Measurements from ENCODE around the gene EOLA1. TPM values are rescaled to one million over a fixed set of nuclear protein-coding genes. Genes with fewer than 3 reads are reported as not detected.
"Not testable (repeated sequence)": the region's sequence is repeated elsewhere in the genome, so short reads cannot be mapped to it uniquely, and the experiment has no call there.

EOLA1 gene
- total RNA-seq, 6 experiments from 2014 or later, result 5.2 to 13.3 (median 11.7) TPM

DNA sequence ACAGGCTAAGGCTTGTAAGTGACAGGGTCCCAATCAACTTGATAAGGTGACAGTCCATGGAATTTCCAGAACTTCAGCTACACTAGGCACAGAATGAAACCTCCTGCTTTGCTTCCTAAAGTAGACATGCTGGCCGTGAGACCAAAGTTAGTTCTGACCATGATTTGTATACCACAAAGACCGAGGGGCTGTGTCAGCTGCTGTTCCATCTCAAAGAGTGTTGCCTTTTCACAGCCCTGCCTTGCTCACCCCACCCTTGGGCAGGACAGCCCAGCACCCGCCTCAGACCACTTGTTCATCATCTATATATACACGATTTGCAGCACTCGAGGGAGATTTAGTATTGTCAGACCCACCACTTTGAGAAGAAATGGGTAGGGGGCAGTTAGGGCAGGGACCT lies 41.0 kb upstream of the EOLA1 start:
- WGBS (ENCODE audit: insufficient coverage, low coverage, low lambda C conversion rate, missing lambda C conversion rate), result 68% methylated on average over 5 of the region's 5 CpGs
- H3K4me3 ChIP-seq, result no peak overlapping the region
- DNase-seq (no peak), ATAC-seq (no peak)
- intact Hi-C loops (cut with DNase I), result no loop called here
- TF ChIP-seq POLR2A (IDR thresholded peaks at IDR 0.05), result no peak
- TF ChIP-seq, protein P1, sequence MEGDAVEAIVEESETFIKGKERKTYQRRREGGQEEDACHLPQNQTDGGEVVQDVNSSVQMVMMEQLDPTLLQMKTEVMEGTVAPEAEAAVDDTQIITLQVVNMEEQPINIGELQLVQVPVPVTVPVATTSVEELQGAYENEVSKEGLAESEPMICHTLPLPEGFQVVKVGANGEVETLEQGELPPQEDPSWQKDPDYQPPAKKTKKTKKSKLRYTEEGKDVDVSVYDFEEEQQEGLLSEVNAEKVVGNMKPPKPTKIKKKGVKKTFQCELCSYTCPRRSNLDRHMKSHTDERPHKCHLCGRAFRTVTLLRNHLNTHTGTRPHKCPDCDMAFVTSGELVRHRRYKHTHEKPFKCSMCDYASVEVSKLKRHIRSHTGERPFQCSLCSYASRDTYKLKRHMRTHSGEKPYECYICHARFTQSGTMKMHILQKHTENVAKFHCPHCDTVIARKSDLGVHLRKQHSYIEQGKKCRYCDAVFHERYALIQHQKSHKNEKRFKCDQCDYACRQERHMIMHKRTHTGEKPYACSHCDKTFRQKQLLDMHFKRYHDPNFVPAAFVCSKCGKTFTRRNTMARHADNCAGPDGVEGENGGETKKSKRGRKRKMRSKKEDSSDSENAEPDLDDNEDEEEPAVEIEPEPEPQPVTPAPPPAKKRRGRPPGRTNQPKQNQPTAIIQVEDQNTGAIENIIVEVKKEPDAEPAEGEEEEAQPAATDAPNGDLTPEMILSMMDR (IDR thresholded peaks at IDR 0.05), result no peak
- H3K9me3 ChIP-seq, result no peaks in the 10 kb centered on the region
- peaks cover 0 to 12% (median 0%) of the 10 kb centered on the region in 4 donors for H3K36me3 ChIP-seq
- H3K27ac ChIP-seq, result no peak overlapping the region
- H3K4me1 ChIP-seq, result peaks cover 0 to 11% (median 0%) of the 10 kb centered on the region in 4 donors
- H3K27me3 ChIP-seq, result no peaks in the 10 kb centered on the region

DNA sequence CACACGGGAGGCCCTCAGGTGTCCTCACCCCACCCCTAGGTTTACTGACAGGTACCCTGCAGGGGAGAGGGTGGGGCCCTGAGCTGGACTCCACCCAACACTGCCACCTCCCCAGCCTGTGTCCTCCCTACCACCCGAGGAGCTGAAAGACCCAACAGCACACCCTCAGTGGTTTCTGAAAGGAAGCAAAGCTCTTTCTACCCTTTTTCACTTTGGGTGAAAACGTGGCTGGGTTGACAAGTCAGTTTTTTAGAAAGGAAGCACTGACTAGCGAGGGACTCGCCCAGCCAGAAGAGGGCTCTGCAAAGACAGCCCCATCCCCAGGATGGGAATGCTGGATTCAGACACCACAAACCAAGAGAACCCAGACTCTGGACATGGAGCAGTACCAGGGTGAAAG lies 37.9 kb upstream of the EOLA1 start:
- not testable (repeated sequence) for H3K27ac ChIP-seq

DNA sequence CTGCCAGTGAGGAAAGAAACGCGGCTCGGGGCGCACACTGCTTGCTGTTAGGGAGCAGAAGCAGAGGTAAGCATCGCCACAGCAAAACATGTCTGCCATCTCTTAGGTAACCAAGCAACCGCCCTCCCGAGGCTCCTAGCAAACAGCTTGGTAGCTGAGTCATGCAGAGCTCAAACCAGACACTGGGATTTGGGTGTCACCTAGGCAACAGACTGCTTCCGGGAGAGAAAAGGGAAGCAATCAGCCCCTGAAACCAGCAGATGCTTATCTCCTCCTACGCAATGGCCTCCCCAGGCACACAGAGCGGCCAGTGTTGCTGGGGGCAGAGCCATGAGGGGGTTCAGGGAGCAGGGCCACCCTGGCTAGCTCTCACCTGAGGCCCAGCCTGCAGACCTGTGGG lies 37.4 kb upstream of the EOLA1 start:
- peak in 3 of 4 donors; percentile 18 to 41 (median 41) for ATAC-seq
- H3K9me3 ChIP-seq; H3K27ac ChIP-seq; H3K4me1 ChIP-seq; H3K36me3 ChIP-seq; H3K27me3 ChIP-seq; DNase-seq; intact Hi-C loops (cut with DNase I); H3K4me3 ChIP-seq: not testable (repeated sequence)
- WGBS (ENCODE audit: insufficient coverage, low coverage, low lambda C conversion rate, missing lambda C conversion rate), result no CpG with 5 or more reads among the region's 10 CpGs

More for the DNA sequence above, 37.9 kb upstream of the EOLA1 start:
- H3K4me1 ChIP-seq; H3K4me3 ChIP-seq; intact Hi-C loops (cut with DNase I); DNase-seq; ATAC-seq; H3K27me3 ChIP-seq; H3K36me3 ChIP-seq; H3K9me3 ChIP-seq: not testable (repeated sequence)
- WGBS (ENCODE audit: insufficient coverage, low coverage, low lambda C conversion rate, missing lambda C conversion rate), result 38% methylated on average over 3 of the region's 5 CpGs

DNA sequence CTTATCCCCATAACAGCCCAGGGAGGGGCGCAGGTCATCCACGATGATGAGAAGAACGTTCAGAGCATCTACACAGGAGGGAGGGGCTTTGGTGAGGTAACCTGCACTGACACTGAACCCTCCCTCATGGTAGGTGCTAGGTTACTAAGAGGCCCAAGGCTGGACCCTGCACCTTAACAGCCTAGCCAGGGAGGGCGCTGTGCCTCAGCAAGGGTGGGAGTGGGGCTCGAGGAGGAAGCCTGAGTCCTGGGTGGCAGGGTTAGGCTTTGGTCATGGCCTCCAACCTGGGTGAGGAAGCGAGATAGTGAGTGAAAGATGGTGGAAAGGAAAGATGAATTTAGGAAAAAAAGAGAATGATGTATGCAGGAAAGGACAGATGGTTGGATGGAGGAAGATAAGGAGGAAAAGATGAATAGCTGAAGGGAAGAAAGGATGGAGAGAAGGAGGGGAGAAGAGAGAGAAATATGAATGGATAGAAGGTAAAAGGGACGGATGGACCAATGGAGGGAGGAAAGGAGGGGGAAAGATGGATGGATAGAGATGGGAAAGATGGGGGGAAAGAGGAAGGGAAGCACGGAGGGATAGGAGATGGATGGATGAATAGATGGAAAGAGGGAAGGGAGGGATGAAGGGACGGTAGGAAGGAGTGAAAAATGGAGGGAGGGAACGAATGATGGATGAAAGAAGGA lies 36.4 kb upstream of the EOLA1 start:
- ATAC-seq (no peak), DNase-seq (peak in 1 of 3 donors; percentile 29)
- intact Hi-C loops (cut with DNase I), result no loop called here
- TF ChIP-seq, protein P1 (IDR thresholded peaks at IDR 0.05), result peak in 1 of 4 donors; percentile 5
- TF ChIP-seq POLR2A (IDR thresholded peaks at IDR 0.05), result no peak
- Histone ChIP-seq H3K36me3 (no peaks in the 10 kb centered on the region), H3K4me3 (peak overlapping the region; percentile 55 to 65 (median 63)), H3K27me3 (no peaks in the 10 kb centered on the region), H3K27ac (peak overlapping the region; percentile 62 to 72 (median 70)), H3K4me1 (no peaks in the 10 kb centered on the region), H3K9me3 (no peaks in the 10 kb centered on the region)
- WGBS (ENCODE audit: insufficient coverage, low coverage, low lambda C conversion rate, missing lambda C conversion rate), result 49% methylated on average over 9 of the region's 10 CpGs

DNA sequence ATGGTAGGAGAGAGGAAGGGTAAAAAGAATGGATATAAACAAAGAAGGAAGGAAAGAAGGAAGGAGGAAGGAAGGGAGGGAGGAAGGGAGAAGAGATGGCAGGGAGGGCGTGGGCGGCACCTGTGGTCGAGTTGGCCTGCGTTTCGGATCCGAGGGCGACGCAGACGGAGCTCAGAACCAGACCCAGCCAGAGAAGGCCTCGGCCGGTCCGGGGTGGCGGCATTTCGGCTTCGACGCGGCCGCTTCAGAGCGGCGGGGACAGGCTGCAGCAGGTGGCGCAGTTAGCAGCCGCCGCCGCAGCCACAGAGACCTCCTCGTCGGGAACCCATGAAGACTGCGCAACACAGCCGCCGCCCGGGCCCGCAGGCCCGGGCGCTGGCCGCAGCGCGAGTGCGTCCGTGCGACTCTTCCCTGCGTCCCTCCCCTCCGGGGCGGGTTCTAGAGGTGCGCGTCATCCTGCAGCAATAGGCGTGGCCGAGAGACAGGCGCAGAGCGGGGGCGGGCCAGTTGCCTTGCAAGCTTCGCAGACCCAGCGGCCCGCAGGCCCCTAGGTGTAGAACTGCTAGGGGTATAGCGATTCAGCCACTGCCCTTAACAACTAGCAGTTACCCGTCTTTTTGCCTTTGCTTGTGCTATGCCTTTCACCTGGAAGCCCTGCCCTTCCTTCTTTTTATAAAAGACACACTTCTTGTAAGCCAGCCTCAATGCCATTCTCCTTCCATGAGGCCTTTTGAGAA lies 35.7 kb upstream of the EOLA1 start, which contains the start of gene IDS:
IDS (minus strand) TSS at position 392 of the 737 bp plus-strand sequence; CDS start at position 223, 169 bp downstream.
- intact Hi-C loops (cut with DNase I), result no loop called here
- ATAC-seq, result peak; percentile 98 to 99 (median 99)
- TF ChIP-seq POLR2A (IDR thresholded peaks at IDR 0.05), result peak; percentile 93
- TF ChIP-seq, protein P1 (IDR thresholded peaks at IDR 0.05), result no peak

More for the DNA sequence above, 35.7 kb upstream of the EOLA1 start, which contains the start of gene IDS:
- H3K4me3 ChIP-seq, result peak within 1 kb of the TSS; percentile 55 to 65 (median 63)
- no peaks in the 10 kb centered on the region for H3K9me3 ChIP-seq
- peak; percentile 89 to 93 (median 92) for DNase-seq
- 5% methylated on average over 5 of the region's 54 CpGs for WGBS (ENCODE audit: insufficient coverage, low coverage, low lambda C conversion rate, missing lambda C conversion rate)
- no peaks in the 10 kb centered on the region for H3K4me1 ChIP-seq
- H3K27me3 ChIP-seq, result no peaks in the 10 kb centered on the region
- no peaks in the 10 kb centered on the region for H3K36me3 ChIP-seq
- H3K27ac ChIP-seq, result peak within 1 kb of the TSS; percentile 62 to 72 (median 70)
